ENCODE data around the gene NCOA5. TPM values are rescaled to one million over a fixed set of nuclear protein-coding genes. Genes with fewer than 3 reads are reported as not detected.

NCOA5 gene
- total and polyA plus RNA-seq, 8 donors, result 20.6 to 55.0 (median 49.3) TPM

DNA sequence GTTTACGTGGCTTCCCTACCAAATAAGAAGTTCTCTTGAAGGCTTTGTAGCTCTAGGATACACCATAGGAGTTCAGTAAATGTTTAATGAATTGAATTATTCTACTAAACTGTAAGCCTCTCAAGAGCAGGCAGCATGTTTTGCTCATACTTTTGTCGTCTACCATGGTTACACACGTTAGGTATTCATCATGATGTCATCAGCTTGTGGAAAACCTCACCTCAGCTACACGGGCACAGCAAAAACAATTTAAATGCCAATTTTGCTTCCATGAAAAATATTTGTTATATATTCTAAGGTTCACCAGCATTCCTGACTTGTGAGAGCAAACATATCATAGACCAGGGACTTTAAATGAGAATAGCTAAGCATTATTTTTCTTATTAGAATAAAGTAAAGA is 16.7 kb downstream of the NCOA5 start:
- peaks cover 0 to 56% of the 10 kb centered on the region in 2 donors for H3K36me3 ChIP-seq
- intact Hi-C loops (cut with DNase I), result no loop called here
- no peak overlapping the region for H3K27ac ChIP-seq
- no peaks in the 10 kb centered on the region for H3K9me3 ChIP-seq
- DNase-seq (no peak), ATAC-seq (no peak)
- no peaks in the 10 kb centered on the region for H3K27me3 ChIP-seq
- TF ChIP-seq, protein P1, sequence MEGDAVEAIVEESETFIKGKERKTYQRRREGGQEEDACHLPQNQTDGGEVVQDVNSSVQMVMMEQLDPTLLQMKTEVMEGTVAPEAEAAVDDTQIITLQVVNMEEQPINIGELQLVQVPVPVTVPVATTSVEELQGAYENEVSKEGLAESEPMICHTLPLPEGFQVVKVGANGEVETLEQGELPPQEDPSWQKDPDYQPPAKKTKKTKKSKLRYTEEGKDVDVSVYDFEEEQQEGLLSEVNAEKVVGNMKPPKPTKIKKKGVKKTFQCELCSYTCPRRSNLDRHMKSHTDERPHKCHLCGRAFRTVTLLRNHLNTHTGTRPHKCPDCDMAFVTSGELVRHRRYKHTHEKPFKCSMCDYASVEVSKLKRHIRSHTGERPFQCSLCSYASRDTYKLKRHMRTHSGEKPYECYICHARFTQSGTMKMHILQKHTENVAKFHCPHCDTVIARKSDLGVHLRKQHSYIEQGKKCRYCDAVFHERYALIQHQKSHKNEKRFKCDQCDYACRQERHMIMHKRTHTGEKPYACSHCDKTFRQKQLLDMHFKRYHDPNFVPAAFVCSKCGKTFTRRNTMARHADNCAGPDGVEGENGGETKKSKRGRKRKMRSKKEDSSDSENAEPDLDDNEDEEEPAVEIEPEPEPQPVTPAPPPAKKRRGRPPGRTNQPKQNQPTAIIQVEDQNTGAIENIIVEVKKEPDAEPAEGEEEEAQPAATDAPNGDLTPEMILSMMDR (IDR thresholded peaks at IDR 0.05), result no peak
- no peaks in the 10 kb centered on the region for H3K4me1 ChIP-seq
- no peak overlapping the region for H3K4me3 ChIP-seq

DNA sequence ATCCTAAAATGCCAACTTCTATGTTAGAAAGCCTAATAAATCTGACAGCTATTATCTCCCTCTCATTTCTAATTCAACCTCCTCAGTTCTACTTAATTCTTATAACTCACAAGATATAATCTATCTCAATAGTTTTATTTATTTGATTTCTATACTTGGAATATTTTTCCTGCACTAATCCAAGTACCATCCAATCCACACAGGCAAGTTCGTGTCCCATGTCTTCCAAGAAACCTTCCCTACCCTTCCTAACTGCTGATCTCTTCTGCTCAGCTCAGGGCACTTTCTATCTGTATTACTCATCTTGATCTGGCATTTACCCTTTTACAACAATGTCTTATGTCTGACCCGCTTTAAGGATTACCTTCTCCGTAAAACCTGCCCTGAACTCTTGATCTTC is 18.2 kb downstream of the NCOA5 start:
- no peaks in the 10 kb centered on the region for H3K4me1 ChIP-seq
- no peak overlapping the region for H3K4me3 ChIP-seq
- H3K27ac ChIP-seq, result no peak overlapping the region
- TF ChIP-seq, protein P1 (IDR thresholded peaks at IDR 0.05), result no peak
- ATAC-seq (no peak), DNase-seq (no peak)
- H3K36me3 ChIP-seq, result peaks cover 0 to 61% of the 10 kb centered on the region in 2 donors
- H3K9me3 ChIP-seq, result no peaks in the 10 kb centered on the region
- intact Hi-C loops (cut with DNase I), result no loop called here
- H3K27me3 ChIP-seq, result no peaks in the 10 kb centered on the region

DNA sequence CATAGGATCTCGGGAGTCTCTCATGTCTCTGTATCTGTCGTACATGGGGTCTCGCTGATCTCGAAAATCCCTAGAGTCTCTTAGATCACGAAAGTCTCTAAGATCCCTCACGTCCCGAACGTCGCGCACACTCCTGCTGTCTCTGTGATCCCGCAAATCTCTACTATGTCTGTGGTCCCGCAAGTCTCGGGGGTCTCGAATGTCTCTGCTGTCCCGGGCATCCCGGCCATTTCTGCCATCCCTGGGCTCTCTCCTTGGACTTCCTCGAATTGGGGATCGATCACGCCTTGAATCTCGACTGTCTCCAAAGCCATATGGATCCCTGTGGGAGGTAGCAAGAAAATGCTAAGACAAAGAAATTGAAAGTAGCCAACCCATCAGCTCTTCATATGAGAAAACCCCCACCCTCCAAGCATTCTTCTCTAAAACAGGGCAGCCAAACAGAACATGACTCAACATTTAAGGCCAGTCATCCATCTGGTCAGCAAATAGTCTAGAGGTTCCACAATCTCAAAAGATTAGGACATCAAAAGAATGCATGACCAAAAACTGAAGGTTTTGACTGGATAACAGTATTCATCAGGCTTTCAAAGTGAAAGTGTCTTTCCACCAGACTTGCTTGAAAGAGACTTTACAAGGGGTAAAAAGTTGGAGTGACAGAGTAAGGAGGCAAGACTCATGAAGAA is 19.4 kb downstream of the NCOA5 start:
- Histone ChIP-seq H3K9me3 (no peaks in the 10 kb centered on the region), H3K27ac (no peak overlapping the region), H3K4me3 (no peak overlapping the region), H3K36me3 (peaks cover 0 to 64% of the 10 kb centered on the region in 2 donors), H3K4me1 (no peaks in the 10 kb centered on the region), H3K27me3 (no peaks in the 10 kb centered on the region)
- ATAC-seq (no peak), DNase-seq (no peak)
- intact Hi-C loops (cut with DNase I), result no loop called here
- TF ChIP-seq, protein P1 (IDR thresholded peaks at IDR 0.05), result no peak

- Histone ChIP-seq H3K27ac (no peak overlapping the region), H3K4me3 (no peak overlapping the region), H3K27me3 (no peaks in the 10 kb centered on the region), H3K4me1 (peaks cover 0 to 17% of the 10 kb centered on the region in 2 donors), H3K9me3 (no peaks in the 10 kb centered on the region), H3K36me3 (peaks cover 3 to 99% of the 10 kb centered on the region in 2 donors)
- no peak for DNase-seq
- intact Hi-C loops (cut with DNase I), result no loop called here
- TF ChIP-seq, protein P1 (IDR thresholded peaks at IDR 0.05), result no peak
- ATAC-seq, result no peak
Measured at GRCh38 chr20:46065691-46066090, 24.1 kb downstream of the NCOA5 start.

DNA sequence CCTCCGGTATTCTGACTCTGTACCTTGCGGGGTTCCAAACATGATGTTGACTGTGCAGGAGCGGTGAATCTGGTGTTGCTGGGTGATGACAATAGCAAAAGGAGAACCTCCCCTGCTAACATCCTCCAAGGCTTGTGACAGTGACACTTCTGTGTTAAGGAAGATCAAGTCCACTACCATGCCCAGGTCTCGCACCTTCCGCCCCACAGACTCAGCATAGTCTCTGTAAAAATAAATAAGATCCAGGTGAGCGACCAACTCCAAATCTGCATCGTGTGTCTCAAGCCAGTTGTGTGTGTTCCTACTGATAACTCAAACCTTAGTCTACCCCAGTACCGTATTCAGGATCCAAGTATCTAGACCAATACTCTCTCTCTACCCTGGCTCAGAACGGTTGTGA is 24.8 kb downstream of the NCOA5 start:
- intact Hi-C loops (cut with DNase I), result no loop called here

More for the DNA sequence above, 24.8 kb downstream of the NCOA5 start:
- DNase-seq, result no peak
- Histone ChIP-seq H3K36me3 (peaks cover 3 to 98% of the 10 kb centered on the region in 2 donors), H3K9me3 (no peaks in the 10 kb centered on the region), H3K4me1 (peaks cover 0 to 24% of the 10 kb centered on the region in 2 donors), H3K27me3 (no peaks in the 10 kb centered on the region), H3K4me3 (no peak overlapping the region), H3K27ac (no peak overlapping the region)
- no peak for ATAC-seq
- TF ChIP-seq, protein P1 (IDR thresholded peaks at IDR 0.05), result no peak
